Esophagus mucosa (tissue), 1 donor: ENCODE results near the gene ADCY3. TPM values are rescaled to one million over a fixed set of nuclear protein-coding genes. Genes with fewer than 3 reads are reported as not detected.
A peak's percentile ranks its signal among the peaks of the same experiment; 100 is the strongest.

Experiments used
- ATAC-seq: fragments of 200-7000 bp; cut with Tn5 transposase; one replicate; pipeline ENCODE4 v1.9.1; 2020
- total RNA-seq: library from RNA; stranded (reverse); gene quantifications from one replicate; pipeline ENCODE4 v1.2.4, GENCODE V29; 2023
- donor health status: DM: yes; HTN: yes; CAD: no.

The ADCY3 gene
- total RNA-seq, 1 donor from 2014 or later, result 20.1 TPM

DNA sequence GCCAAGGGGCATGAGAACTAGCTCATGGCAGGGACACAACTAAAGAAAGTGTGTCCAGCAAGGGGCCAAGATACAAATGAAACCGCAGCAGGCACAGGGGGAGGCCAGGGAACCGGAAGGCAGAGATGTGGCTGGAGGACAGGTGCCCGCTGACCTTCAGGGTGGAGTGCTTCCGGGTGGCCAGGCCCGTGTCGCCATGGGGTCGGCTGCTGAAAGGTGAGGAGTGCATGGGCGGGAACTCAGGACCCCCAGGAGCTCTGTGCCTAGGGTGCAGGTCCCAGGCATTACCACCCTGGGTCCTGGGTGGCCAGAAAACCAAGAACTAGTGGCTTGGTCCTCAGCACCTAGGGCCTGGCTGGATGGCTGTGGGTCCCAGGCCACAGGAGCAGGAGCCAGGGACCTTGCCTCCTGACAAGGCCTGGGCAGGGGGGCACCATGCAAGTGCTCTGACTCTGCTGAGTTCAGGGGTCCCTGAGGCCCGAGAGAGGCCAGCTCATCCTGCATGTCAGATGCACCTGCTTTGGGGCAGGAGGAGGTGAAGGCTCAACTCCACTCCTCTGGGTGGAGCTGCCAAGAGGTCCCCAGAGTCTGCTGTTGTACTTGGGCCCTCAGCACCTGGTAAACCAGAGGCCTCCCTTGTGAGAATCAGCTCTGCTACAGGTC lies 75.9 kb downstream of the ADCY3 start:
- no peak for ATAC-seq

DNA sequence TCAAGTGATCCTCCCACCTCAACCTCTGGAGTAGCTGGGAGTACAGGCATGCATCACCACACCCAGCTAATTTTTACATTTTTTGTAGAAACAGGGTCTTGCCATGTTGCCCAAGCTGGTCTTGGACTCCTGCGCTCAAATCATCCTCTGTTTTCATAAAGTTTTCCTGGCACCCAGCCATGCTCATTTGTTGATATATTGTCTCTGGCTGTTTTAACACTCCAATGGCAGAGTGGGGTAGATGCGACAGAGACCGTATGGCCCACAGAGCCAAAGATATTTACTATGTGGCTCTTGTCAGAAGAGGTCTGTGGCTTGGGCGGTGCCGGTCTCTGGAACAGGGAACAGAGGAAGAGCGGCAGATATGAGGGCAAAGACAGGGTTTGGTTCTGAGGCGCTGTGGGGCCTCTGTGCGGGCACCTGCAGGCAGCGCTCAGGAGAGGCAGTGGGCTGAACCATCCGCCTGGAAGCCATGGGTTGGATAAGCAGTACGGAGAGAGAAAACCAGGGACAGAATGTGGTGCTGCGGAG lies 76.6 kb downstream of the ADCY3 start:
- ATAC-seq, result no peak

DNA sequence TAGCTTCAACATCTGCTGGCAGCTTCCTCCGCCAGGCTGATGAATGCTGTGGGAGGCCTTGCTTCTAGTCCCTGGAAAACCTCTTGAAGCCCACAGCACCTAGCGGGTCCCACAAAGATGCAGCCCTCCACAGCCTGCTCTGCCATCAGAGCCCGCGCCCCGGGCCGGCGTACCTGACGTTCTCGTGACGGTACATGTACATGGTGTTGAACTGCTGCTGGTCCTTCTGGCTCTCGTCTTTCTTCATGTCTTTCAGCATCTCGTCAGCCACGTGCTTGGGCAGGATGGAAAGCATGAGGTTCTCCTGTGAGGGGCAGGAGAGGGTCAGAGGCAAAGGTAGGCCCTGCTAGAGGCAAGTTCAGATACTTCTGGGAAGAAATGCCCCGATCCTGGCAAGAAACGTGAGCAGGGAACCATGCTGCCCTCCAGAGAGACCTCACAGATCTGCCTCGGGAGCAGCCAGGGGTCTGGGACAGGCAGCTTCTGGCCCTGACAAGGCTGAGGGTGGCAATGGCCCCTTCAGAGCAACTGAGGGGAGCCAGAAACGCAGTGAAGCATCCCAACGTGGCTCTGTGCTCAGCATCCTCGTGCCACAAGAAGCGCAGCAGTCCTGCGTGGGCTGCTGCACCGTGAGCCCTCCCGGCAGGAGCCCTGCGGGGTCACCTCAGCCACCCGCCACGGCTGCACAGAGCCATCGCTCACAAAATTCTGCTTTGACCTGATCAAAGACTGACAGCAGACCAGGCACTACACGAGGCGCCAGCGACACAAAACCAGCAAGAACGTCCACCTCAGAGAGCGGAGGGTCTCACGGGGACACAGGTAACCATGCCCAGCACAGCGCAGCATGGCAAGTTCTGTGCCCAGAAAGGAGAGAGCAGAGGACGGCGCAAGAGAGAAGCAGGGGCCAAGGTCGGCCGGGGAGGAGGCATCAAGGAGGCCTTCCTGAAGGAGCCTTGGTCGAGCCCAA lies 77.7 kb downstream of the ADCY3 start:
- no peak for ATAC-seq

DNA sequence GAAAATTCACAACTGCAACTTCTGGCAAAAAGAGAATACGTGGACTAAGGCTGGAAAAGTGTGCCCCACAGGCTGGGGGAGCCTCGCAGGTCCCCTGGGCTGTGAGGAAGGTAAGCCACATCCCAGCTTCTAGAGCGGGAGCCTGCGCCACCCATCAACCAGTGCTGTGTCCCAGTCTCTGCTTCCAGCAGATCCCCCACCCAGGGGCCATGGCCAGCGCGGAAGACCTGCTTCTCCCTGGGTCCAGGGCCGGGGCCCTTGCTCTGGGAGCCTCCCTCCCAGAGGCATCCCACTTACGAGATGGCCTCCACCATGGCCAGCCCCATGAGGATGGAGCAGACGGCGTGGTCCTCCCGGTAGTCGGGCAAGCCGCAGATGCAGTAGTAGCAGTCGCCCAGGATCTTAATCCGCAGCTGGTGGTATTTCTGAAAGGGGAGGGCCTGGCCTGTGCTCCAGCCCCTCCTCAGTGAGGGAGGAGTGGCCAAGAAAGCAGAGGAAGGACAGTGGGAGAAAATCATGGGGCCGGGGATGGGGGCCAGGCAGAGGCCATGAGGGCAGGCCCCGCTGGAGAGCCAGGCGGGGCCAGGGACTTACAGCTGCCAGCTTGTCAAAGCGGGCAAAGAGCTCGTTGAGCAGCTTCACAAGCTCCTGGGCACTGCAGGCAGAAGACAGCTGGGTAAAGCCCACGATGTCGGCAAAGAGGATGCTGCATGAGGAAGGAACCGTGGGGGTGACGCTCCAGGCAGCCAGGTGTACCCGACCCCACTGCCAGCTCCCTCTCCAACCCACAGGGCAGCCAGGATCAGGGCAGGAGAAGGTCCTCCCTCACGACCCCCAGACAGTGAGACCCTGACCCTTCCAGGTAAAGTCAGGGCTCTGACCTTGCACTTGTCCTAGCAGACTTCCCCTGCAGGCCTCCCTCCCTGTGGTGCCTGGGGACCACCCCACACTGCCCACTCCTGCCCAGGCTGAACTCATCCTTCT lies 78.8 kb downstream of the ADCY3 start:
- ATAC-seq, result no peak

DNA sequence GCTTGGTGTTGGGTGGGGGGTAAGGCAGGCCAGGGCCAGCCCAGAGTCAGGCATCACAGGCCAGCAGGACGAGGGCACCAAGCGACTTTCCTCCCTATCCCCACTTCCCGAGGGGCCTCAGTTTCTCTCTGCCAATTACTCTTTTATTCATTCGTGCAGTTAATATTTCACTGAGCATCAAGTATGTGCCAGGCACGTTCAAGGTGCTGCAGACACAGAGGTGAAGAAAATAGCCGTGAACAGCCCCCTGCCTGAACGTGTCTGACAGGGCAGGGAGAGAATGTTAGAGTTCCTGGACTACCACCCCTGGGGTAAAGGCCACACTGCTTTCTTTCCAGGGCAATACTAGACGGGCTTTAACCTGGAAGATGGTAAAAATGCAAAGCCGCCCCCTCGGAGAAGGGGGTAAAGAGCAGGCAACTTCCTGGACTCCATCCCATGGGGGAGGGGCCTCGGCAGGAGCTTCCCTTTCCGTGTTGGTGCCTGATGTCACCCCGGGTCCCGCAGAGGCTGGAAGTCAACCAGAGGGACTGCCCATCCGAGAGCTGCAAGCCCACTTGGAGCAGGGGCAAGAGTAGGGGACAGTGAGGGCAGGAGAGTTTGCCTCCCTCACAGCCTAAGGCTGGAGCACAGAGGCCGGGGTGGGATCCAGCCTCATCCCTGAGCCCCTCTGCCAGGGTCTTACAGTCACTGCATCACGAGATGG lies 79.7 kb downstream of the ADCY3 start:
- no peak for ATAC-seq

DNA sequence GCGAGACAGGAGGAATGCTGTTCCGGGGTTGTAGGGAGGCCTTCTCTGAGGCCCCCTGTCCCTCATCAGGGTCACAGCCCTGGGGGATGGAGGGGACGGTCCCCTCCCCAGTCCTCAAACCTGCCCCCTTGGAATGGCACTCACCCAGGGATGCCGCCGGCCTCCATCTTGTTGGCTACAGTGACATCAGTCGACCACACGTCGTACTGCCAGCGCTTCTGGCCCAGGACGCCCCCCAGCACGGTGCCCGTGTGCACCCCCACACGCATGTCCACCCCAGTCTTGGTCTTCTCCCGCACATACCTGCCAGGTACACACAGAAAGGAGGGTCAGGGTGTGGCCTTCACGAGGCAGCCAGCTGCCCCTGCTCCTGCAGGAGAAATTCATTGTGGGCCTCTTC lies 80.3 kb downstream of the ADCY3 start:
- no peak for ATAC-seq

DNA sequence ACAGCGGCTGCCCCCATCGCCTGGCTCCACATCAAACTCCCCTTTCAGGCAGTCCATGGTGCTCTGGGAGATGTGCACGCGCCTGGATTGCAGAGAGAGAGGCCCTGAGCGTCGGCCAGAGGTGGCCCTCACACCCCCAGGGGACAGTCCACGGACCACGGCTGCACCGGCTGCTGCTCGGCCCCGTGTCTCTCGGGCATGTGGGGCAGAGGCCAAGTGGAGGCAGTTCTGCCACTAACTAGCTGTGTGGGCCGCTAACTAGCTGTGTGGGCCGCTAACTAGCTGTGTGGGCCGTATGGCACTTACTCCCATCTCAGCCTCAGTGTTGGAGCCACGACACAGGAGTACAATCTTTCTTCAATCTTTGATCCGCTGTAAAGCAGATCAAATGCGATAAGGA lies 81.5 kb downstream of the ADCY3 start:
- no peak for ATAC-seq

DNA sequence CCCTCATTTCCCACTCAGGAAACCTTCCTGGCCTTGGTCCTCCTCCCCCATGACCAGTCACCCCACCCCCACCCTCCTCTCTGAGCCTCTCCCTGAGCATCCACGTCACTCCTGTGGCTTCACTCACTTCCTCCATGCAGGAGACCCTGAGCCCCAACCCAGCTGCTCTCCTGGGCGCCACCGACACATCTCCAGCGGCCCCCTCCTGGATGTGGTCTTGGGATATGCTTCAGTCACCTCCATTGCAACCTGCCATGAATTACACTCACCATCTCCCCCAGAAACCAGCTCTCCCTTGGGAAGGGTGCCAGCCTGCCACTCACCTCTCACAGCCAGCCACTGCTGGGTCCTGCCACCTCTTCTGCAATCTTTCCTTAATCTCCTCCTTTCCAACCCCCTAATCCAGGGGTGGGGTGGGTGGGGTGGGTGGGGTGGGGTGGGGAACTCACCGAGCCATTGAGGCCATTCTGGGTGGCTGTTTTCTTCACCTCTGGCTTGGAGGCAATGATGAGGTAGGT lies 82.0 kb downstream of the ADCY3 start:
- ATAC-seq, result no peak

DNA sequence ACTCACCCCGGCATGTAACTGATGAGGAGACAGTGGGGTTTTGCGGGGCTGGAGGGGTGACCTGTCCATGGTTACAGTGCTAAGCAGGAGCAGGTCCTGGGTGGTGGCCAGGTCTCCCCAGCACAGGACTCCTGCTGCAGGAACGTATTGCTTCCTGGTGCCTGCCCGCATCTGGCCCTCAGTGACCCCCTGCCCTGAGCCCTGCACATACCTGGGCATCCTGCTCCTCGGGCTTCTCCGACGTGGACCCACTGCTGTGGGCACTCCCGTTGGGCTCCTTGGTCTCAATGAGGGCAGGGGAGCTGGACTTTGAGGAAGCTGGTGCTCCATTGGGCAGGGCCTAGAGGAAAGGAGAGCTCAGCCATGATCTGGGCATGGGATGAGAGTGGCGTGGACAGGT lies 83.3 kb downstream of the ADCY3 start:
- ATAC-seq, result no peak

DNA sequence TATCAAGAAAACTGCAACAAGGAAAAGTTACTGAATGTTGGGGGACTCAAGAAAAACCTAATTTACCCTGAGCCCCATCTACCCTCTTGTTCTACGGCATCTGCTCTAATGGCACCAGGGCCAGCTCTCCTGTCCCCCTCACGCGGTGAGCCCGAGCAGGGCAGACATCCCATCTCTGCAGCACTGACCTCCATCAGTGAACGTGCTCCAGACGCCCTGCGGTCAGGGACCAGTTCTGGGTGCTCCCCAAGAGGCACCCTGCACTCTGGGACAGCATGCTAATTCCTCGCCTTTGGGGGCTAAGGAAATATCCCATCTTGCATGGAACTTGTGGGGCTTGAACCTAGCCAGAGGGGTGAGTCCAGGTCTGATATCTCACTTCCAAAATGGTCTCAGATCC lies 83.8 kb downstream of the ADCY3 start:
- no peak for ATAC-seq

DNA sequence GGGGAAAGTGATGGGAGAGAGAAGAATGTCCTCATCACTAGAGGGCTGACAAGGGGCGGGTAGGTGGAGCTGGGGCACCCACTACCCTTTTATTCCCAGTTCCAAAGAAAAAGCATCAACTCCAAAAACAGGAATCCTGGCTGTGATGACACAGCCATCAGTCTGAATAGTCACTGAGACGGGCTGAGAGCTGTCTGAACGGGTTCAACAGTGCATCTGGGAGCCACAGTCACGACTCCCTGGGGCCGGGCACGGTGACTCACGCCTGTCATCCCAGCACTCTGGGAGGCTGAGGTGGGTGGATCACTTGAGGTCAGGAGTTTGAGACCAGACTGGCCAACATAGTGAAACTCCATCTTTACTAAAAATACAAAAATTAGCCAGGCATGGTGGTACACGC lies 84.6 kb downstream of the ADCY3 start:
- peak; percentile 81 for ATAC-seq

DNA sequence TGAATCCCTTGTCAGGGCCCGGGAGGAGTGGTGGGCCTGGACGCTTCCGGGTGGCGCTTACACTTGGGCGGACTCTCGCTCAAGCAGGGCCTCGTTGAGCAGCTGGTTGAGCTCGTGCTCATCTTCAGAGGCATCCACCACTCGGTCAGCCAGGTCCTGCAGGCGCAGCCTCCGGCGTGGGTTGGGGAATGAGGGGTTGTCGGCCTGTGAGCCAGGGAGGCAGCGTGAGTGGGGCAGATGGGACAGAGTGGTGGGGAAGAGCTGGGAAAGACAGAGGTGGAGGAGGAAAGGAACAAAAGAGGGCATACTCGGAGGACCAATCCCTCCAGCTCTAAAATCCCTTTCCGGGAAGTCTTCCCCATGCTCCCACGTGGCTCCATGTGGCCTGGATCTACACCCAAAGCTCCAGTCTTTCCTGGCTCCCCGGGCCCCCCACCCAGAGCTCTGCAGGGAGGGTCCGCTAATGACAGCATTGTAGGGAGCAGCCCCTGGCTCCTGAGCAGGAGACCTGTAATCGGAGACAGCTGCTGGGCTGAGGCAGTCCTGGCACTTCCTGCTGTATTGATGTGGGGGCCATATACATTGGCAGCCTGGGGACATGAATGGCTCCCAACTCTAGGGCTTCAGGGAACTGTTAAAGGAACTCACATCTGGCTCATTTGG lies 85.2 kb downstream of the ADCY3 start:
- ATAC-seq, result no peak

DNA sequence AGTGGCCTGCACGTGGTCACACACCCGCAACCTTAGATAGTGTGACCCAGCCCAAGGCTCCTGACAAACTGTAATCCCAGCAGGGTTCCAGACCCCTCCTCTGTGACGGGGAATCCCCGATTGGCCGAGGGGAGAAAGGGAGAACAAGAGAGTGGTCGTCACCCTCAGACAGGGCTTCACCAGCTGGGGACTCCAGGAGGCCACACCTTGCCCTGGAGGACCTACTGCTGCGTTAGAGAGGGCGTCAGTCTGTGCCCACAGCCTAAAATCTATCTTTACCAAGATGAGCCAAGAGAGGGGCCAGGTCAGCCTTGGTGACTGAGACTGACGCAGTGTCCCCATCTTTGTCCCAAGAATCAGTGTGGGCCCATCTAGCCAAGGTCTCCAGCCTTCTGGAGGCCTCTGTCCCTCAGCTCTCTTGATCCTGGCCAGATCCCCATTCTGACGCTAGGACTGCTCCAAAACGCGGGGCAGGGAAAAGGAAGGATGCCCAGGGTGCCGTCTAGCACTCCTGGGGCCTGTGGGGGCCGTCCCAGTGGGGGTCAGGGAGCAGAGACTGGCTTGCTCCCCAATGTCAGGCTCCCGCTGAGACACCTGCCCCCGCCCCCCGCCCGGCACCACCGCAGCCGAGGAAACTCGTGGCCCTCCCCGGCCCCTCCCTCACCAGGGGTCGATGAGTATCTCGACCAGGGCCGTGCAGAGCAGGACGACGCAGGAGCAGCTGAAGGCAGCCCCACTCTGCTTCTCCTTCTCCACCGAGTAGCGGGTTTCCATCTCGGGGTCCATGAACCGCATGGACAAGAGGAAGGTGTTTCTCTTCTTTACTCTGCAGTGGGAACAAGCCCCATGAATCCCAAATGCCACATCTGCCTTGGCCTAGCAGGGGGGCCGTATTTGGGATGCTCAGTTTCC lies 86.0 kb downstream of the ADCY3 start:
- ATAC-seq, result no peak

DNA sequence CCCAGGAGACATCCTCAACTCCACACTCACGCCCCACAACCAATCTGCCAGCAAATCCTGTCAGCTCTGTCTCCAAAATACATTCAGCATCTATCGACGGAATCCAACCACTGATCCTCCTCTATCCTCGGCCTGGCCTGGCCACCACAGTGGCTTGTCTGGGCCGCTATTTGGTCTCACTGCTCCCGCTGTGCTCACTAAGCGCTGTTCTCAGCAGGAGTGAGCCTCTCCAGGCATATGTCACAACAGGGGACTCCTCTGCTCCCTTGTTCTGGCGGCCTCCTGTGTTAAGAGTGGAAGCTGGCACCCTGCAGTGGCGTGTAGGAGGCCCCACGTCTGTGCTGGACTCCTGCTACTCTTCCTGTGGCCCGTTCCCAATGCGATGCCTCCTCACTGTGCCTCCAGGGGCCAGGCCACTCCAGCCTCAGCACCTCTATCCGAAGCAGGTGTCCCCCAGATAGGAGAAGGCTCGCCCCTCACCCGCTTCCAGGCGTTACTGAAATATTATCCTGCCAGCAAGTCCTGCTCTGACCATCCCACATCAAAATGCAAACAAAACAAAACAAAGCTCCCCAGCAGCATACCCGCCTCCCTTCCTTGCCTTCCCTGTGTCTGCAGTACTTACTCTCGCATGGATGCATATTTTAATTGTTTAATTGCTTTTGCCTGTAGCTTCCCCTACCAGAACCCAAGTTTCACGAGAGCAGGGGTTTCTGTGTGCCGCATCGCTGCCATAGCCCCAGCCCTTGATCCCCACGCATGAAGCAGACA lies 86.9 kb downstream of the ADCY3 start:
- no peak for ATAC-seq

DNA sequence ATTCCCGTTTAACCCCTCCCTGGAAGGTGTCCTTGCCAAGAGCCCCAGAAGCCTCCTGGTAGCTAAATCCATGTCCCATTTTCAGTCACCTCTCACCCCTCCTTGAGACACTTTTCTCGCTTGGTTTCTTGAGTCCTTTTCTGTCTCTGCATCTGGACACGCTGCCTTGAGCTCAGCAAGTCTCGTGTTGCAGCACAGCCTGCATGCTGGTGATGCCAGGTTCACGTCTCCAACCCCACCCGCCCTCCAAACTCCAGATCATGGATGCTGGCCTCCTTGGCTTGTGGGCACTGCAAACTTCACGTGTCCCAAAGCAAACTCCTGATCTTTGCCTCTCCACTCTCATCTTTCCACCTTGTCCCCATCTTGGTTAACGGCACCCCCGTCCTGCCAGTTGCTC lies 87.5 kb downstream of the ADCY3 start:
- no peak for ATAC-seq

DNA sequence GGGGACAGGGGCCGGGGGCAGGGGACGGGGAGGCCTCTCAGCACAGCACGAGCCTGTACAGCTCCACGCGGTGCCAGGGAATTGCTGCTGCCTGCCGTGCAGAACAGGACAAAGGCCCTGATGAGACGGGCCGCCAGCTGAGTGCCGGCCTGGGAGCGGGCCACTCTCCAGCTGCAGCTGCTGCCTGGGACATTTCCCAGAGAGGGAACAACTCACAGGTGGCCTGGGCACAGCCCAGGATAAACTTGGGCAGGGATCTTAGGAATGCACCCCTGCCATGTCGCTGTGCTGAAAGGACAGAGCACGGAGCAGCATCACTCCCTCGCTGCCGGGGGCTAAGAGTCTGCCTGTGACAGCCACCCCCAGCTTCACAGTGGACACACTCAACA lies 88.0 kb downstream of the ADCY3 start:
- no peak for ATAC-seq

DNA sequence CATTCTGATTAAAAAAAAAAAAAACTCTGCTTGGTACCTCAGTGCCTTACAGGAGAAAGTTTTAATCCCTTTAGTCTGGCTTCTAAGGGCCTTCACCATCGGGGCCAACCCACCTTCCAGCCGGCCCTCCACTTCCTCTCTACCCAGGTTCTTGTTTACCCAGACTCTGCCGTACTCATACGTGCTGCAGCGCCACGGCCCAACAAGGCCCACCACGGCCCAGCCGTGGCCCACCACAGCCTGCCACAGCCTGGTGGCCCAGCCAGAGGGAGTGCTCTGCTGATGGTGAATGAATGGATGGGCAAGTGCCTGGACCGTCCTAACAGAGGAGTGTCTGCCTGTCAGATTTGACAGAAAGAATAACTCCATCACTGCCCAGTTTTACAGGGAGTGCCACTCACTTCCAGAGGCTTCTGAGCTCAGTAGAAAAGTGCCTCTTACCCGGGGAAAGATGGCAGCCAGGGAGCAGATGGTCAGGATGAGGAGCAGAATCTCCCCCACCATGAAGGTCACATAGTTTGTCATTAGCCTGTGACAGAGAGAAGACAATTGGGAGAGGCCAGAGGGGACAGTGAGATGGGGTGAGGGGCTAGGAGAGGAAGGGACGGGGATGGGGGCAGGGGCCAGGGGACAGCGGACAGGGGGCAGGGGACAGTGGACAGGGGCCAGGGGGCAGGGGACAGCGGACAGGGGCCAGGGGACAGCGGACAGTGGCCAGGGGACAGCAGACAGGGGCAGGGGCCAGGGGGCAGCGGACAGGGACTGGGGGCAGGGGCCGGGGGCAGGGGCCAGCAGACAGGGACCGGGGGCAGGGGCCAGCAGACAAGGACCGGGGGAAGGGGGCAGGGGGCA lies 88.6 kb downstream of the ADCY3 start:
- ATAC-seq, result no peak

DNA sequence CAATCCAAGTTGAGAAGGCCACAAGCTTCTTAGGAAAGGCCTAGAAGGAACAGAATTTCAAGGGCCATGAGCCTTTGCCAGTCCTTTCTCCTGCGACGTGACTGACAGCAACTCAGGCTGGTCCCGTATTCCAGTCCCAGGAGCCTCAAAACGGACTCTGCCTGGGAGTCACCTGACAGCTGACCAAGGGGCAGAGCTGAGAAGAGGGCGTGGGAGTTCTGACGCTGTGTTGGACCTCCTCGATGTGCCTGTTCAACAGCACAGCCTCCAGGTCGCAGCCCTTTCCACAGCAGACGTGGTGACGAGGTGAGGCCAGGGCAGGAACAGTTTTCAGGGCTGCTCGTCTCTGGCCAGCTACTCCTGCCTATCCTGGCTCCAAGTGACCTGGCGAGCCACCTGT lies 89.3 kb downstream of the ADCY3 start:
- ATAC-seq, result no peak
